ENCODE measurements around the gene CFAP299. TPM values are rescaled to one million over a fixed set of nuclear protein-coding genes. Genes with fewer than 3 reads are reported as not detected.

CFAP299 gene
- total RNA-seq, 1 donor from 2014 or later = not detected

DNA sequence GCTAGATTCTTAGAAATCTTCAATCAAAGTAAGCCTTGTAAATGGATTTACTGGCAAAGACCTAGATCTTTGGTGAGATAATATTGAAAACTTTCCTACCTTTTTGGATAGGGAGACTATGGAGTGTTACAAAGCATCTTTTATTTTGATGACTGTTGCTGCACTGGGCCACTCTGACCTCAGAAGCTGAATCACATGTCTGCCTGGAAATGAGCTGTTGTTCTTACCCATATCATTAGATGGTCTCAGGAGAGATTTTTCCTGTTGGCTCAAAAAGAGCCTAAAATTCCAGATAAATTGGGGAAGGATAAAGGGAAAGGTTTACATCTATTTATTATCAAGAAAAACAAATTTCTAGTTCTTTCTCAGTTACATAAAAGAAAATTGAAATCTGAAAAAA lies 567.5 kb downstream of the CFAP299 start:
- Mint-ChIP-seq H3K9me3 (peaks cover 14% of the 10 kb centered on the region), H3K36me3 (ENCODE audit: low read depth) (no peaks in the 10 kb centered on the region), H3K27ac (no peak overlapping the region), H3K4me1 (ENCODE audit: low read depth) (no peaks in the 10 kb centered on the region), H3K4me3 (no peak overlapping the region), H3K27me3 (ENCODE audit: insufficient read depth) (no peaks in the 10 kb centered on the region)
- intact Hi-C loops (cut with micrococcal nuclease) = no loop called here
- no peak for DNase-seq (ENCODE audit: low spot score)

DNA sequence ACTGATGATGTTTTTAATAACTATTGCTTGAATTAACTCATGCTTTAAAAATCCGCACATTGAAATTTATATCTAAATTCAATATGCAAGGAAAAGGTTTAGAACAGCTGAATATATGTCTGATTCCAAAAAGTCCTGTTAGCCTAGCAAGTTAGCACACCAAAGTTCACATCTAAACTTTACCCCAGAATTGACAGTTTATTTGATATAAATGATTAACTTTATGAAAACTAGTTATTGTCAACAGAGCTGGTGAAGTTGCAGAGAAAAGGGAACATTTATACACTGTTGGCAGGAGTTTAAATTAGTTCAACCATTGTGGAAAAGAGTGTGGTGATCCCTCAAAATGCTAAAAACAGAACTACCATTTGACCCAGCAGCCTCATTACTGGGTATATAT lies 574.4 kb downstream of the CFAP299 start:
- Mint-ChIP-seq H3K36me3 (ENCODE audit: low read depth) (no peaks in the 10 kb centered on the region), H3K27ac (no peak overlapping the region), H3K4me3 (no peak overlapping the region), H3K4me1 (ENCODE audit: low read depth) (no peaks in the 10 kb centered on the region), H3K9me3 (peaks cover 17% of the 10 kb centered on the region), H3K27me3 (ENCODE audit: insufficient read depth) (no peaks in the 10 kb centered on the region)
- intact Hi-C loops (cut with micrococcal nuclease) = no loop called here
- no peak for DNase-seq (ENCODE audit: low spot score)

DNA sequence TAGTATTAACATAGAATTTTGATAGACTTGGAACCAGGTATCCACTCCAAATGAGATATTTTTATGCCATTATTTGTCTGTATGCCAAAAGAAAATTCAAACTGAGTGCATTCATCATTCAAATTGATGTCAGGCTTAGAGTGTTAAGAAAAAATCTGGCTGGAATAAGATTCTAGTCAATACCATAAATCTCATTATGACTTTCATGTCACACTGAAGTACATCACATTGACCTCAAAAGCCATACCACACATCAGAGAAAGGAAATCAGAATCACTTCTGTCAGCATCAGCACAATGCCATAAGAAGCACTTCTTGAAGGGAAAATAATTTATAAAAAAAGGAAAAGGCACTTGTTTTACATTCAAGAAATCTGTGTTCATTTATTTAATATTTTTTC lies 575.9 kb downstream of the CFAP299 start:
- Mint-ChIP-seq H3K9me3 (peaks cover 11% of the 10 kb centered on the region), H3K4me1 (ENCODE audit: low read depth) (no peaks in the 10 kb centered on the region), H3K27me3 (ENCODE audit: insufficient read depth) (no peaks in the 10 kb centered on the region), H3K36me3 (ENCODE audit: low read depth) (no peaks in the 10 kb centered on the region), H3K27ac (no peak overlapping the region), H3K4me3 (no peak overlapping the region)
- intact Hi-C loops (cut with micrococcal nuclease) = no loop called here
- no peak for DNase-seq (ENCODE audit: low spot score)

DNA sequence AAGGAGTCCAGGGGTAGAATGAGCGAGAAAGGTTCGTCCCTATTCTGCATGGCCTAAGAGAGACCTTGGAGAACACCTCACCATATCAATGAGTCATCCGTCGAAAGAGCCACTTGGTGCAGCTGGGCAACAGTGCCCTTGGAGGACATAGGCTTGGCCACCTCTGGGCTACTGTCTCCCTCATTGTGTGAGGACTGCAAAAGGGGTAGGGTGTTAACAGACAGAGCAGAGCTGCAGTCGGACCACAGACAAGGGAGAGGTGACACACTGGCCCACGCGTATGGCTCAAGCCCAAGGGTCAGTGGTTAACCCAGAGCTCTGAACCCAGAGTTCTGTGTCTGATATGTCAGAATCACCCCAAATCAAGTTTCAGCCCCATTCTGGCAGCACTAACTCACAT lies 576.8 kb downstream of the CFAP299 start:
- Mint-ChIP-seq H3K36me3 (ENCODE audit: low read depth) (no peaks in the 10 kb centered on the region), H3K4me3 (no peak overlapping the region), H3K4me1 (ENCODE audit: low read depth) (no peaks in the 10 kb centered on the region), H3K9me3 (peaks cover 5% of the 10 kb centered on the region), H3K27me3 (ENCODE audit: insufficient read depth) (no peaks in the 10 kb centered on the region), H3K27ac (no peak overlapping the region)
- intact Hi-C loops (cut with micrococcal nuclease) = no loop called here
- no peak for DNase-seq (ENCODE audit: low spot score)

DNA sequence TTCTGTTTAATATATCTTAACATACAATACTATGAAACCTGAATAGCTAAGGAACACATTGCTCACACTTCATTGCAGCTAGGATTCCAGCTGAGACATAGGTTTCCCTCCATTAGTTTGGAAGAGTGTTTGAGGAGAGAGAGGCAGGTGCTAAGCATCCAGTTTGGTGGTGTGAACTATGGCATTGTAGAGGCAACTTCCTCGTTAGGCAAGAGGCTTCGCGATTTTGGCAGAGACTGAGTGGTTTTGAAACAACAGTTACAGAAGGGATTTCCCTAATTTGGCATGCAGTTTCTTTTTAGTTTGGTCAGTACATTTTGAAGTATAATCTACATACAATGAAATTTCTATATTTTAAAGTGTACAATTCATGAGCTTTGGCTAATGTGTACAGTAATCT lies 577.9 kb downstream of the CFAP299 start:
- H3K9me3 Mint-ChIP-seq = peaks cover under 1% of the 10 kb centered on the region
- intact Hi-C loops (cut with micrococcal nuclease) = no loop called here
- H3K27ac Mint-ChIP-seq = no peak overlapping the region
- H3K4me3 Mint-ChIP-seq = no peak overlapping the region
- no peak for DNase-seq (ENCODE audit: low spot score)
- H3K27me3 Mint-ChIP-seq (ENCODE audit: insufficient read depth) = no peaks in the 10 kb centered on the region
- H3K36me3 Mint-ChIP-seq (ENCODE audit: low read depth) = no peaks in the 10 kb centered on the region
- no peaks in the 10 kb centered on the region for H3K4me1 Mint-ChIP-seq (ENCODE audit: low read depth)

DNA sequence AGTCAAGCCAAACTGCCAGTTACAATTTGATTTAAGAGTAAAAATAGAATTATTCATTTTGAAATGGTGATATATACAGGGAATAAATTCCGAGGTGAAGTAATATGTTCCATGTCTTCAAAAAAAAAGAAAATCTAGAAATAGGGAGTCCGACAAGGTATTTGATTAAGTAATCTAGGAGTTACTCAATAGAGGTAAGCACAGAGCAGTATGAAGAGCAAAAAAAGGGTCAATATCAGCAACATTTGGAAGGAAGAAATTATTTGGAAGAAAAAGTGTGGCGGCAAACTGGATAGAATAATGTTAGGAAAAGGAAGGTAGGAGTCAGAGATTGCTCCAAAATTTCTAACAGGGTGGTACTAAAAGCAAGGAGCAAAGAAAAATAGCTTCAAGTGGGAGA lies 581.2 kb downstream of the CFAP299 start:
- no peak for DNase-seq (ENCODE audit: low spot score)
- Mint-ChIP-seq H3K4me1 (ENCODE audit: low read depth) (no peaks in the 10 kb centered on the region), H3K9me3 (no peaks in the 10 kb centered on the region), H3K27ac (no peak overlapping the region), H3K27me3 (ENCODE audit: insufficient read depth) (no peaks in the 10 kb centered on the region), H3K36me3 (ENCODE audit: low read depth) (no peaks in the 10 kb centered on the region), H3K4me3 (no peak overlapping the region)
- intact Hi-C loops (cut with micrococcal nuclease) = no loop called here

DNA sequence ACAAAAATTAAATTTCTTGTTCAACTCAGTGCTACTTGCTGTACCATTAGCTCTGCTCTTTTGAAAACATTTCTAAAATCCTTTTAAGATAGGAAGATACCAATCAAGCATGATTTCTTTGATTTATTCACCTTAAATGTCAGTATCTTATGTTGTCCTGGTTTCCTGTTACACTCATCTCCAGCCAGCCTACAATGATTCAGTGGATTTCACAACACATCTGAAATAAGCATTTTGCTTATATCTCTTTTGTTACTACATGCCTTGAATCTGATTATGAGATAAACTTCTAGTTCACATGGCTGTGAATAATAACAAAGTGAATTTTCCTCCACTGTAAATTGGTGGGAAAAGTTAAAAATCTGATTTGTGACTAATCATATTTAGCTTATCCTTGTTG lies 582.5 kb downstream of the CFAP299 start:
- intact Hi-C loops (cut with micrococcal nuclease) = no loop called here

DNA sequence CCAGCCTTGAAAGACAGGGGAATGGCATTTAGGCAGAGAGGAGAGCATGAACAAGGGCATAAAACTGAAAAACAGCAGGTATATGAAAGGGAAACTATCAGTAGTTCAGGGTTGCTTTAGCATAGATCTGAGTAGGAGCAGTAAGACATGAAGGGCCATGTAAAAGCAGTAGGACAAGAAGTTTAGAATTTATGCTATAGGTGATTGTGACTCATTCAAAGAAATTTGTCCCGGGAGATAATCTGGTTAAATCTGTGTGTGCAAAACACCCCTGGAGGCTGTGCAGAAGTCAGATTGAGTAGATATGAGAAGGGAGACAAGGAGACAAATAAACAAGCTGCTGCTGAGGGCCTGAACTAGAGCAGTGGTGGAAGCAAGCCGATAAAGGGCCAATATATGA lies 585.9 kb downstream of the CFAP299 start:
- Mint-ChIP-seq H3K4me1 (ENCODE audit: low read depth) (no peaks in the 10 kb centered on the region), H3K27me3 (ENCODE audit: insufficient read depth) (no peaks in the 10 kb centered on the region), H3K36me3 (ENCODE audit: low read depth) (no peaks in the 10 kb centered on the region), H3K4me3 (no peak overlapping the region), H3K9me3 (no peaks in the 10 kb centered on the region), H3K27ac (no peak overlapping the region)
- no peak for DNase-seq (ENCODE audit: low spot score)
- intact Hi-C loops (cut with micrococcal nuclease) = no loop called here

More for the DNA sequence above, 582.5 kb downstream of the CFAP299 start:
- Mint-ChIP-seq H3K36me3 (ENCODE audit: low read depth) (no peaks in the 10 kb centered on the region), H3K4me3 (no peak overlapping the region), H3K27ac (no peak overlapping the region), H3K4me1 (ENCODE audit: low read depth) (no peaks in the 10 kb centered on the region), H3K9me3 (no peaks in the 10 kb centered on the region), H3K27me3 (ENCODE audit: insufficient read depth) (no peaks in the 10 kb centered on the region)
- DNase-seq (ENCODE audit: low spot score) = no peak

DNA sequence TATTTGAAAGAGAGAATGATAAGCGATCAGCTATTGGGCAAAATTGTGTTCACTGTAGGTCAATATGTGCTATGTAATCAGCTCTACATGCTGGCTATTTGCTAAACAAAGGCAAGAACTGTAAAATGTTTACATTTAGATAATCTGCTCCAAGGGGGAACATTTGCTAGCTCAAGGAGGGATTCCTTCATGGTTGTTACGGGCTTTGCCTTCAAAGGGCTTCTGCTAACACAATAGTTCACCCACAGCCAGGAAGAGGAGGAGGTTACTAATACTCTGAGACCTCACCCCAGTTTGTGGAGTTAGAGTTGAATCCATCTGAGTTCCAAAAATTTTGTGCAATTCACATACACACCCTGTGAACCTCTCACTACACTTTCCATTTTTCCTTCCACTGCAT lies 587.4 kb downstream of the CFAP299 start:
- Mint-ChIP-seq H3K4me1 (ENCODE audit: low read depth) (no peaks in the 10 kb centered on the region), H3K4me3 (no peak overlapping the region), H3K36me3 (ENCODE audit: low read depth) (no peaks in the 10 kb centered on the region), H3K9me3 (no peaks in the 10 kb centered on the region), H3K27ac (no peak overlapping the region), H3K27me3 (ENCODE audit: insufficient read depth) (no peaks in the 10 kb centered on the region)
- no peak for DNase-seq (ENCODE audit: low spot score)
- intact Hi-C loops (cut with micrococcal nuclease) = no loop called here

DNA sequence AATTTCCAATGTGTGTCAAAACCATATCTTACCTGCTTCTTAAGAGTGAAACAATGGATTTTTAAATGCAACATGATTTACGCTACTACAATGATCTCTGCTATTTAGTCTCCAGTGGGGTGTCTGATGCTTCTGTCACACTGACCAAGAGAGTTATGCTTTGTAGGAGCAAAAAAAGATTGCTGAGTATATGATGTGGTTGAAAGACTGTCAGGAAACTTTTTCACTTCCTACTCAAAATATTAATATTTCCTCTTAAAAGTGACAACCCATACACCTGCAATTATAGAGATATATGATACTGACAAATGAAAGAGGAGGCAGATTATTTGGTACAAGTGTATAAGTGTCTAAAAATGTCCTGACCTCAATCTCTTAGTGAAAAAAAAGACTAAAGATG lies 589.8 kb downstream of the CFAP299 start:
- H3K9me3 Mint-ChIP-seq = no peaks in the 10 kb centered on the region
- no peaks in the 10 kb centered on the region for H3K36me3 Mint-ChIP-seq (ENCODE audit: low read depth)
- DNase-seq (ENCODE audit: low spot score) = no peak
- no peaks in the 10 kb centered on the region for H3K27me3 Mint-ChIP-seq (ENCODE audit: insufficient read depth)
- H3K27ac Mint-ChIP-seq = no peak overlapping the region
- intact Hi-C loops (cut with micrococcal nuclease) = no loop called here
- no peaks in the 10 kb centered on the region for H3K4me1 Mint-ChIP-seq (ENCODE audit: low read depth)
- no peak overlapping the region for H3K4me3 Mint-ChIP-seq

DNA sequence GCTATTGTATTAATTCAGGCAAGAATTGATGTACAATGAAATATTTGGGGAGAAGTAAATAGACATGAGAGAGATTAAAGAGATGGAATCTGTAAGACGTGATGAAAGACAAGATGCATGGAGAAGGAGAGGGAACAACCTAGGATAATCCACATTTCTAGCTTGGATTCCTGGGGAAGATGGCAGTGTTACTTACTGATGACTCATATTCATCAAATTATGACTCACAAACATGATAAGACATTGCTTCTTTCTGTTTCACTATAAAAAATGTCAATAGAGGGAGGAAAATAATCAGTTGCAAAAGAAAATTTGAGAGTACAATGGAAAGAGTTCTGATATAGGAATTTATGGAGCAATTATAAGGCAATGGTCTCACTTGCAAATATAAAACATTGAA lies 590.9 kb downstream of the CFAP299 start:
- no peaks in the 10 kb centered on the region for H3K9me3 Mint-ChIP-seq
- no peak overlapping the region for H3K4me3 Mint-ChIP-seq
- no peaks in the 10 kb centered on the region for H3K4me1 Mint-ChIP-seq (ENCODE audit: low read depth)
- DNase-seq (ENCODE audit: low spot score) = no peak
- intact Hi-C loops (cut with micrococcal nuclease) = no loop called here
- H3K27me3 Mint-ChIP-seq (ENCODE audit: insufficient read depth) = no peaks in the 10 kb centered on the region
- H3K36me3 Mint-ChIP-seq (ENCODE audit: low read depth) = no peaks in the 10 kb centered on the region
- H3K27ac Mint-ChIP-seq = no peak overlapping the region

DNA sequence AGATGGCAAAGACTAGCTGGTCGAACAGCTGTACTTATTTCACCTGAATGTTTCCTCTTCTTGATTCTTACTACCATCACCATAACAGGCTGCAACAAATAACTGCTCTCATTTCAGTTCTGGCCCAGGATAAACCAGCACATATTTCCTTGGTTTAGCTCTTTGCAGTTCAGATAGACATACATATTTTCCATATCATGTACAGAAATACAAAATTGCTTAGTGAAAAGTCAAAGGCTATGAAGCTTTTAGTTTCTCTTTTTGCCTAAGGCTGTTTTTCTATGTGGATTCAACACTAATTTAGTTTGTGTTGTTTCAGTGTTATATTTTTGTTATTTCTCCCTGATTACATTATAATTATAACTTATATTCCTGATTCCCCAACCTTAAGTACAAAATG lies 591.4 kb downstream of the CFAP299 start:
- Mint-ChIP-seq H3K36me3 (ENCODE audit: low read depth) (no peaks in the 10 kb centered on the region), H3K27me3 (ENCODE audit: insufficient read depth) (no peaks in the 10 kb centered on the region), H3K27ac (no peak overlapping the region), H3K4me3 (no peak overlapping the region), H3K9me3 (no peaks in the 10 kb centered on the region), H3K4me1 (ENCODE audit: low read depth) (no peaks in the 10 kb centered on the region)
- no peak for DNase-seq (ENCODE audit: low spot score)
- intact Hi-C loops (cut with micrococcal nuclease) = no loop called here

DNA sequence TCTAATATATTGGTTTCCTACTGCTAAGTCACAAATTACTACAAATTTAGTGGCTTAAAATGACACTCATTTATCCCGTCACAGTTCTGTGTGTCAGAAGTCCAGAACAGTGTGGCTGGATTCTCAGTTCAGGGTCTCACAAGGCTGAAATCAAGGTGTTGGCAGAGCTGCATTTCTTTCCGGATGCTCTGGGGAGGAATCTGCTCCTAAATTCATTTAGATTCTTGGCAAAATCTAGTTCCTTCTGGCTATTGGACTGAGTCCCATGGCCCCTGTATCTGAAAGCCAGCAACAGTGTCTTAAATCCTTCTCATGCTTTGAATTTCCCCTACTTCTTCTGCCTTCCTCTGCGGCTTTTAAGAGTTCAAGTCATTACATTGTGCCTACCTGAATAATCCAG lies 591.9 kb downstream of the CFAP299 start:
- H3K4me3 Mint-ChIP-seq = no peak overlapping the region
- intact Hi-C loops (cut with micrococcal nuclease) = no loop called here
- H3K36me3 Mint-ChIP-seq (ENCODE audit: low read depth) = no peaks in the 10 kb centered on the region
- no peak overlapping the region for H3K27ac Mint-ChIP-seq
- H3K4me1 Mint-ChIP-seq (ENCODE audit: low read depth) = no peaks in the 10 kb centered on the region
- H3K9me3 Mint-ChIP-seq = no peaks in the 10 kb centered on the region
- no peaks in the 10 kb centered on the region for H3K27me3 Mint-ChIP-seq (ENCODE audit: insufficient read depth)
- no peak for DNase-seq (ENCODE audit: low spot score)

DNA sequence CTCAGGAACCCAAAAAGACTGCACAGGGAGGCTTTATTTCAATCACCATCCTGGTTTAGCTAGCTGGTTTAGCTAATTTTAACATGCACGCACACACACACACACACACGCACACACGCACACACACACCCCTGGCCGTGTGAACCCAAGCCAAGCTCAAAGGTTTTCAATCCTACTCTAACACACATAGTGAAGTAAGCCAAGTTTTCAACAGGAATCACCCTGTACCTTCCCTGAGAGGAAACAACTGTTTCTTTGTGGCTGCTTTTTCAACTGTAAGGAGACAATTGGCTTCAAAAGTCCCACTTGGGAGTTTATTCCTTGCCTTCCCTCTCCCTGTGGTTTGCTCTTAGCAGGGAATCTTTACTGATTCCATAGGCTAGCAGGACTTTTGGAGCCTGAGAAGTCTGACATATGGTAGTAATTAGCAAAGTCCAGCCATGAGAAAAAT lies 596.1 kb downstream of the CFAP299 start:
- H3K27ac Mint-ChIP-seq = no peak overlapping the region
- no peaks in the 10 kb centered on the region for H3K9me3 Mint-ChIP-seq
- H3K36me3 Mint-ChIP-seq (ENCODE audit: low read depth) = no peaks in the 10 kb centered on the region
- intact Hi-C loops (cut with micrococcal nuclease) = no loop called here
- DNase-seq (ENCODE audit: low spot score) = no peak
- H3K4me3 Mint-ChIP-seq = no peak overlapping the region
- no peaks in the 10 kb centered on the region for H3K27me3 Mint-ChIP-seq (ENCODE audit: insufficient read depth)
- H3K4me1 Mint-ChIP-seq (ENCODE audit: low read depth) = no peaks in the 10 kb centered on the region
